HG03025 (cell line): ENCODE measurements around the gene HNRNPUL1.

Experiments used
- ATAC-seq: cut with Tn5 transposase; IDR thresholded peaks from one replicate; pipeline ENCODE4 v1.9.1; 2021; ENCODE audit warnings: mild to moderate bottlenecking, moderate library complexity; ENCODE audit not compliant: unreplicated experiment, low FRiP score

The HNRNPUL1 gene

DNA sequence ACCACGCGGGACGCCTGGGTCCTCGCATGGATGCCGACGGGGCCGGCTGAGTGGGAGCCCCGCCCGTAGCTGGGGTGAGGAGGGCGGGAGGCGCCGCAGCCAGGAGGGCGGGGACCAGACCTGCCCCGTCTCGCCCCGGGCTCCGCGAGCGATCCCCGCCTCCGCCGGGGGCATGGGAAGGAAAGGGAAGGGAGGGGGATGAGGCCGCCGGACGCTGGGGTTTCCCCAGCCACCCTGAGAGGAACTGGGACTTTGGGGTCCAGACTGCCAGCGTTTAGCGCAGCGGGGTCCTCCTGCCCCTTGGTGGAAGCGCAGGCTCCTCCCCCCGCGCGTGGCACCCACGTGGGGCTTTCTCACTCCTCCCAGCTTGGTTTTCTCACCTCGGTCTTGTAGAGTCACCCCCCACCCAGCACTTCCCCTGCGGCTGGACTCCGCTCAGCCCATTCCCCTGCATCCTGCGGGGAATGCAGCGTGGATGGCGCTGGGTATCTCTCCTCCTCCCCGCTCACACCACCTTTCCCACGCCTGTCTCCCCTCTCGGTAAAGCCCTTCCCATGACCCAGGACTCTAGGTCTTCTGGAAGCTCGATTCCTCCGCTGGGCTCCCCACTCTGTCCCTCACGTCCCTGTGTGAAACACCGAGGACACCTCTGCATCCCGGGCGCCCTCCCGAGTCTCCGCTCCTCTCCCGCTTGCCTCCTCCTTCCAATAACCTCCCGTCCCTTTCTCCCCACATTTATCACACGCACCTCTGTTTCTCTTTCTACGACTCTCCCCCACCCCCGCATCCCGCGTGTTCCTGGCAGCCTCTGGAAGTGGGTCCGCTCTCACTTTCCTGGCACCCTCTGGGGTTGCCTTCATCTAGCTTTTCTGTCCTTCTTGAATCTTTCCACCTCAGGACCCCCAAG, 87.4 kb downstream of the HNRNPUL1 start:
- no peak for ATAC-seq

- ATAC-seq = no peak
Measured at GRCh38 chr19:41352279-41352608, 88.1 kb downstream of the HNRNPUL1 start.

DNA sequence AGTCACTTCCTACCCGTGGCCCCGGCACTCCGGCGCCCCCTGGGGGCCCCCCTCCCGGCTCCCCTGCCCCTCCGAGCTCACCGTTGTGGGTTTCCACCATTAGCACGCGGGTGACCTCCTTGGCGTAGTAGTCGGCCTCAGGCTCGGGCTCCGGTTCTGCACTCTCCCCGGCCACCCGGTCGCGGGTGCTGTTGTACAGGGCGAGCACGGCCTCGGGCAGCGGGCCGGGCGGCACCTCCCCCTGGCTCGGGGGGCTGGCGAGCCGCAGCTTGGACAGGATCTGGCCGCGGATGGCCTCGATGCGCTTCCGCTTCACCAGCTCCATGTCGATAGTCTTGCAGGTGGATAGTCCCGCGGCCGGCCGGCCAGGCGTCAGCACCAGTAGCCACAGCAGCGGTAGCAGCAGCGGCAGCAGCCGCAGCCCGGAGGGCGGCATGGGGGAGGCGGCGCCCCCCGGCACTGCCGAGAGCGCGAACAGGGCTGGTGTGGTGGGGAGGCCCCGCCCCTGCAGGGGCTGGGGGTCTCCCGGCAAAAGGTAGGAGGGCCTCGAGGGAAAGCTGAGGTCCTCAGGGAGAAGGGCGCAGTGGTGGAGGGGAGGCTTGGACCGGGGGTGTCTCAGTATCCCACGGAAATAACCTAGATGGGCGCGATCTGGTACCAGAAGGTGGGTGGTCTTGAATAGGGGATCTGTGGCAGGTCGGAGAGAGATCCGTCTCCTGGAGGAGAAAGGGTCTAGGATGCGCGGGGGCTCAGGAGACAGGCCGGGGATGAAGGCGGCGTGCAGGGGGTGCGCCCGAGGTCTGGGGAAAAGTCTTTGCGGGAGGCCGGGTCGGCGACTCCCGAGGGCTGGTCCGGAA, 88.7 kb downstream of the HNRNPUL1 start:
- ATAC-seq = no peak

GRCh38 chr19:41353466-41354342, 89.5 kb downstream of the HNRNPUL1 start, which contains the start of gene TGFB1:
Gene TGFB1 (minus strand): TSS chr19:41353922. CDS start chr19:41353044, 878 bp downstream.
- peak; percentile 40 for ATAC-seq

- ATAC-seq = no peak
Measured at GRCh38 chr19:41354343-41354953, 90.3 kb downstream of the HNRNPUL1 start.

DNA sequence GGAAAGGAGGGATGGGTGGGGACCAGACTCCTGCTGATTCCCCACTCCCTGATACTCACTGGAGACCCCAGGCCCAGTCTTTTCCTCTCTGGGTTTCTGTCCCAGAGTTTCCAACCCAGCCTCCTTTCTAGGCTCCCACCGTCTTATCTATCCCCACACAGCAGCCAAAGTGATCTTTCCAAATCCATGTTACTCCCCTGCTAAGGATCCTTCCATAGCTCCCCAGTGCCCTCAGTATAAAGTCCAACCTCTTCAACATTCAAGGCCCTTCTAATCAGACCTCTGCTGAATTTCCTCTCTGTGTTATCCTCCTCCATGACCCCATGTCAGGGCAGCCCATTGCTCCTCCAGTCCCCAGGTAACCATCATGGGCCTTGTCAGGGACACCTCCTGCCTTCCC, 90.9 kb downstream of the HNRNPUL1 start:
- no peak for ATAC-seq

- ATAC-seq = no peak
Measured at GRCh38 chr19:41355802-41356201, 91.6 kb downstream of the HNRNPUL1 start.

DNA sequence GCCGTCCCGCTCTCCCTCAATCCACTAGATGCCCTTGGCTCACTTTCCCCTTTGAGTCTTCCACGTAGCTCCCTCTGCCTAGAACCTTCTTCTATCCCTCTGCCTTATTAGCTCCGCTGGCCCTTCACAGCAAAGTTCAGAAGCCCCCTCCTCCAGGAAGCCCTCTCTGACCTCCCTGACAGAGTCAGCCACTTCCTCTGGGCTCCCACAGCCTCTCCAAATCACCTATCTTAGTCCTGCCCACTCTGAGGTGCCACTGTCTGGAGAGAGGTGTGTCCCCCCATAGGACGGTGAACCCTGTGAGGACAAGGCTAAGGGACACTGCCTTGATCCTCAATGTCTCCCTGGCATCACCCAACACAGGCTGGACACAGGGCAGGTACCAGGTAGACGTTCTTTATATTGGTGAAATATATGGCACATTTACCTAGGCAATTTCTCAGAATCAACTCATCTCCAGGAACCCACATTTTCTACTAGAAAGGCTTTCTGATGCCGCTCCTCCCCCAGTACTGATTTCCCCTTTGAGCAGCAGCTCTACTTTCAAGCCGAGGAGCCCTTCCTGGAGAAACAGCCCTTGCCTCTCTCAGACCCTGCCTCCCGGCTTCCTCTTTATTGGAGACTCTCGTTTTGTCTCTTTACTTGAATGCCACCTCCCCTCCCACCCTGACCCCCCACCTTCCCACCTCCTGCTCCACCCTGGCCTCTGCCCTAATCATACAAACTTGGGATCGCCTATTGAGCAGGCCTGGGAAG, 93.0 kb downstream of the HNRNPUL1 start:
- ATAC-seq = no peak
